ENCODE results near the gene LMBR1L.

DNA sequence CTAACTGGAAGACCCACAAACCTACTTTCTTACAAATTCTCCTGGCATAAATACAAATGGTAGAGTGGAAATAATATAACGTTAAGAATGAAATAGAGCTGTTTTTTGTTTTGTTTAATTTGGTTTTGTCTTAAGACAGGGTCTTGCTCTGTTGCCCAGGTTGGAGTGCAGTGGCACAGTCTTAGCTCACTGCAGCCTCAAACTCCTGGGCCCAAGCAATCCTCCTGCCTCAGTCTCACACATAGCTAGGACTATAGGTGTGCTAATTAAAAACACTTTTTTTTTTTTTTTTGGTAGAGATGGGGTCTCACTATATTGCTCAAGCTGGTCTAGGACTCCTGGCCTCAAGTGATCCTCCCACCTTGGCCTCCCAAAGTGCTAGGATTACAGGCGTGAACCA lies 11.9 kb downstream of the LMBR1L start:
- TF ChIP-seq, protein P1, sequence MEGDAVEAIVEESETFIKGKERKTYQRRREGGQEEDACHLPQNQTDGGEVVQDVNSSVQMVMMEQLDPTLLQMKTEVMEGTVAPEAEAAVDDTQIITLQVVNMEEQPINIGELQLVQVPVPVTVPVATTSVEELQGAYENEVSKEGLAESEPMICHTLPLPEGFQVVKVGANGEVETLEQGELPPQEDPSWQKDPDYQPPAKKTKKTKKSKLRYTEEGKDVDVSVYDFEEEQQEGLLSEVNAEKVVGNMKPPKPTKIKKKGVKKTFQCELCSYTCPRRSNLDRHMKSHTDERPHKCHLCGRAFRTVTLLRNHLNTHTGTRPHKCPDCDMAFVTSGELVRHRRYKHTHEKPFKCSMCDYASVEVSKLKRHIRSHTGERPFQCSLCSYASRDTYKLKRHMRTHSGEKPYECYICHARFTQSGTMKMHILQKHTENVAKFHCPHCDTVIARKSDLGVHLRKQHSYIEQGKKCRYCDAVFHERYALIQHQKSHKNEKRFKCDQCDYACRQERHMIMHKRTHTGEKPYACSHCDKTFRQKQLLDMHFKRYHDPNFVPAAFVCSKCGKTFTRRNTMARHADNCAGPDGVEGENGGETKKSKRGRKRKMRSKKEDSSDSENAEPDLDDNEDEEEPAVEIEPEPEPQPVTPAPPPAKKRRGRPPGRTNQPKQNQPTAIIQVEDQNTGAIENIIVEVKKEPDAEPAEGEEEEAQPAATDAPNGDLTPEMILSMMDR (CRISPR knock-in tag; IDR thresholded peaks at IDR 0.05), result no peak
- no peak for TF ChIP-seq ZNF644 (CRISPR knock-in tag; IDR thresholded peaks at IDR 0.05; ENCODE audit: low read depth)
- TF ChIP-seq ZBTB33 (CRISPR knock-in tag; IDR thresholded peaks at IDR 0.05), result no peak
- TF ChIP-seq ARHGAP35 (CRISPR knock-in tag; IDR thresholded peaks at IDR 0.05; ENCODE audit: borderline replicate concordance), result no peak
- no peak for TF ChIP-seq ZNF367 (CRISPR knock-in tag; IDR thresholded peaks at IDR 0.05; ENCODE audit: borderline replicate concordance)
- TF ChIP-seq SMAD1 (CRISPR knock-in tag; IDR thresholded peaks at IDR 0.05; ENCODE audit: borderline replicate concordance, low read depth), result no peak
- TF ChIP-seq POLR2A (IDR thresholded peaks at IDR 0.05; ENCODE audit: insufficient read depth in 1 of 2, low read depth in 2 of 2, low read length in 2 of 2), result no peak
- TF ChIP-seq SNRNP70 (IDR thresholded peaks at IDR 0.05; ENCODE audit: low read depth, low read length), result no peak
- TF ChIP-seq SIN3A (IDR thresholded peaks at IDR 0.05; ENCODE audit: borderline replicate concordance, low read depth, low read length), result no peak
- no peak for TF ChIP-seq MXI1 (IDR thresholded peaks at IDR 0.05; ENCODE audit: borderline replicate concordance, low read depth, low read length)
- no peak for TF ChIP-seq TFDP1 (CRISPR knock-in tag; IDR thresholded peaks at IDR 0.05; ENCODE audit: borderline replicate concordance)
